GM23248 (cell line): Measurements from ENCODE around the gene CCDC171. TPM values are rescaled to one million over a fixed set of nuclear protein-coding genes. Genes with fewer than 3 reads are reported as not detected.

Source experiments
- DNase-seq: peaks from one replicate; pipeline ENCODE4 v3.0.0-alpha.2; 2015
- H2AFZ ChIP-seq: fragments of 200-600 bp; sonication (generic); 2 replicates; pipeline ENCODE4 v1.6.1; 2016; ENCODE audit warnings: antibody characterized with exemption
- H3F3A ChIP-seq: fragments of 200-600 bp; sonication (generic); 2 replicates; pipeline ENCODE4 v1.6.1; 2016; ENCODE audit warnings: mild to moderate bottlenecking, antibody characterized with exemption, mixed run types; ENCODE audit not compliant: insufficient read depth
- H3K27ac ChIP-seq: fragments of 200-600 bp; sonication (generic); 2 replicates; pipeline ENCODE4 v1.5.1; 2016; ENCODE audit warnings: mild to moderate bottlenecking
- H3K27me3 ChIP-seq: fragments of 200-600 bp; sonication (generic); replicated peaks from 2 replicates; pipeline ENCODE4 v1.6.1; 2016; ENCODE audit warnings: mild to moderate bottlenecking; ENCODE audit not compliant: insufficient read depth
- H3K36me3 ChIP-seq: fragments of 200-600 bp; sonication (generic); 2 replicates; pipeline ENCODE4 v1.6.1; 2016; ENCODE audit warnings: low read depth, mild to moderate bottlenecking
- H3K4me1 ChIP-seq: fragments of 200-600 bp; sonication (generic); 2 replicates; pipeline ENCODE4 v1.6.1; 2016; ENCODE audit warnings: mild to moderate bottlenecking; ENCODE audit not compliant: insufficient read depth
- H3K4me2 ChIP-seq: fragments of 200-600 bp; sonication (generic); one replicate; pipeline ENCODE4 v1.6.1; 2016; ENCODE audit warnings: mild to moderate bottlenecking; ENCODE audit not compliant: unreplicated experiment
- H3K4me3 ChIP-seq: fragments of 200-600 bp; sonication (generic); 2 replicates; pipeline ENCODE4 v1.5.1; 2016; ENCODE audit warnings: mild to moderate bottlenecking
- H3K79me2 ChIP-seq: fragments of 200-600 bp; sonication (generic); 2 replicates; pipeline ENCODE4 v1.6.1; 2016; ENCODE audit warnings: mild to moderate bottlenecking; ENCODE audit not compliant: insufficient read depth
- H3K9ac ChIP-seq: fragments of 200-600 bp; sonication (generic); 2 replicates; pipeline ENCODE4 v1.6.1; 2016; ENCODE audit warnings: mild to moderate bottlenecking
- H3K9me2 ChIP-seq: fragments of 200-600 bp; sonication (generic); 2 replicates; pipeline ENCODE4 v1.6.1; 2016; ENCODE audit warnings: mixed run types, mild to moderate bottlenecking, moderate library complexity; ENCODE audit not compliant: insufficient read depth
- H3K9me3 ChIP-seq: fragments of 200-600 bp; sonication (generic); one replicate; pipeline ENCODE4 v1.6.1; 2017; ENCODE audit warnings: low read depth
- H4K20me1 ChIP-seq: fragments of 200-600 bp; sonication (generic); 2 replicates; pipeline ENCODE4 v1.6.0; 2016; ENCODE audit not compliant: insufficient read depth
- EZH2 ChIP-seq: fragments of 200-600 bp; sonication (generic); IDR thresholded peaks from 2 replicates; pipeline ENCODE4 v1.6.1; 2018; ENCODE audit warnings: antibody characterized with exemption, mild to moderate bottlenecking; ENCODE audit not compliant: insufficient read depth, poor library complexity, severe bottlenecking
- EZH2phosphoT487 ChIP-seq: fragments of 200-600 bp; sonication (generic); IDR thresholded peaks from 2 replicates; pipeline ENCODE4 v1.6.1; 2018; ENCODE audit warnings: antibody characterized with exemption, moderate library complexity, mild to moderate bottlenecking, low read depth; ENCODE audit not compliant: insufficient read depth
- WGBS, 2 experiments: methylation state at CpG; one replicate each; pipeline ENCODE4 v1.1.6; 2015 to 2017; ENCODE audit warnings: low lambda C conversion rate in 2 of 2, low coverage in 1 of 2; ENCODE audit errors: missing lambda C conversion rate in 2 of 2; 5-methylcytosine and 5-hydroxymethylcytosine counted together
- in situ Hi-C: fragments of 300-500 bp; cut with MboI; formaldehyde crosslinking; loops from 2 replicates; pipeline ENCODE4 v1.15.0; 2020
- polyA plus RNA-seq: library from polyadenylated mRNA; unstranded; fragments of >200 nt; fragmentation: Nextera tagmentation; extraction: Ambion mirVana; gene quantifications from 2 replicates; pipeline ENCODE4 v1.2.1, GENCODE V29; 2016
- total RNA-seq: library from RNA; depleted of rRNA; stranded (reverse); fragments of >200 nt; shearing (Covaris generic); gene quantifications from 2 replicates; pipeline ENCODE4 v1.2.3, GENCODE V29; 2014

The CCDC171 gene
- total and polyA plus RNA-seq, 2 experiments from 2014 or later = 0.99 to 3.5 TPM

GRCh38 chr9:16010221-16010620 is 457.4 kb downstream of the CCDC171 start:
- Histone ChIP-seq H4K20me1 (no peaks in the 10 kb centered on the region), H3K27me3 (no peaks in the 10 kb centered on the region), H3F3A (peaks cover 19% of the 10 kb centered on the region), H2AFZ (no peak overlapping the region), H3K36me3 (no peaks in the 10 kb centered on the region), H3K9me2 (no peaks in the 10 kb centered on the region), H3K4me1 (peaks cover 19% of the 10 kb centered on the region), H3K79me2 (no peaks in the 10 kb centered on the region), H3K4me3 (no peak overlapping the region), H3K27ac (no peak overlapping the region), H3K4me2 (no peak overlapping the region), H3K9me3 (no peaks in the 10 kb centered on the region), H3K9ac (no peak overlapping the region)
- DNase-seq = peak; percentile 71
- TF ChIP-seq EZH2phosphoT487 (no peak), EZH2 (no peak)
- in situ Hi-C loops = no loop called here
- WGBS, 2 experiments = 58 to 63% methylated on average over 4 of the region's 4 CpGs

- Histone ChIP-seq H2AFZ (0 out of 2 replicates have a peak overlapping the region, but pooled peaks have one; percentile 12), H3K27ac (peak overlapping the region; percentile 43), H3K36me3 (no peaks in the 10 kb centered on the region), H3F3A (peaks cover 19% of the 10 kb centered on the region), H4K20me1 (no peaks in the 10 kb centered on the region), H3K9me3 (no peaks in the 10 kb centered on the region), H3K9ac (no peak overlapping the region), H3K9me2 (no peaks in the 10 kb centered on the region), H3K4me2 (peak overlapping the region; percentile 28), H3K4me1 (peaks cover 19% of the 10 kb centered on the region), H3K27me3 (no peaks in the 10 kb centered on the region), H3K4me3 (no peak overlapping the region), H3K79me2 (no peaks in the 10 kb centered on the region)
- in situ Hi-C loops = no loop called here
- 78 to 90% methylated on average over 2 of the region's 2 CpGs for WGBS, 2 experiments
- DNase-seq = peak; percentile 76
- TF ChIP-seq EZH2phosphoT487 (no peak), EZH2 (no peak)
These were observed 459.8 kb downstream of the CCDC171 start for GRCh38 chr9:16012621-16013020.

GRCh38 chr9:16013366-16013765 is 460.5 kb downstream of the CCDC171 start:
- DNase-seq = no peak
- Histone ChIP-seq H3K27ac (0 out of 2 replicates have a peak overlapping the region, but pooled peaks have one; percentile 43), H3K4me1 (peaks cover 19% of the 10 kb centered on the region), H3K36me3 (no peaks in the 10 kb centered on the region), H4K20me1 (no peaks in the 10 kb centered on the region), H3K9me3 (no peaks in the 10 kb centered on the region), H3F3A (peaks cover 19% of the 10 kb centered on the region), H3K9ac (no peak overlapping the region), H3K27me3 (no peaks in the 10 kb centered on the region), H3K4me3 (no peak overlapping the region), H3K79me2 (no peaks in the 10 kb centered on the region), H2AFZ (0 out of 2 replicates have a peak overlapping the region, but pooled peaks have one; percentile 12), H3K4me2 (no peak overlapping the region), H3K9me2 (no peaks in the 10 kb centered on the region)
- in situ Hi-C loops = no loop called here
- 76 to 83% methylated on average over 5 of the region's 5 CpGs for WGBS, 2 experiments
- TF ChIP-seq EZH2phosphoT487 = no peak

- no peak overlapping the region for H3K4me2 ChIP-seq
- in situ Hi-C loops = no loop called here
These were observed 461.0 kb downstream of the CCDC171 start for GRCh38 chr9:16013826-16014225.

GRCh38 chr9:16022228-16022627 is 469.4 kb downstream of the CCDC171 start:
- no peaks in the 10 kb centered on the region for H3K9me3 ChIP-seq
- no peak overlapping the region for H3K9ac ChIP-seq
- 93 to 100% methylated on average over 3 of the region's 3 CpGs for WGBS, 2 experiments
- TF ChIP-seq EZH2phosphoT487 (no peak), EZH2 (no peak)
- no peak overlapping the region for H3K27ac ChIP-seq
- no peaks in the 10 kb centered on the region for H3K79me2 ChIP-seq
- no peak overlapping the region for H2AFZ ChIP-seq
- H3K27me3 ChIP-seq = no peaks in the 10 kb centered on the region
- peaks cover 27% of the 10 kb centered on the region for H3K4me1 ChIP-seq
- DNase-seq = no peak
- no peak overlapping the region for H3K4me3 ChIP-seq
- no peaks in the 10 kb centered on the region for H4K20me1 ChIP-seq
- in situ Hi-C loops = no loop called here
- H3K36me3 ChIP-seq = no peaks in the 10 kb centered on the region
- no peak overlapping the region for H3K4me2 ChIP-seq
- peaks cover 16% of the 10 kb centered on the region for H3F3A ChIP-seq
- no peaks in the 10 kb centered on the region for H3K9me2 ChIP-seq

More at GRCh38 chr9:16013826-16014225, 461.0 kb downstream of the CCDC171 start:
- H3K9ac ChIP-seq = no peak overlapping the region
- H3K27me3 ChIP-seq = no peaks in the 10 kb centered on the region
- no peaks in the 10 kb centered on the region for H4K20me1 ChIP-seq
- no peak overlapping the region for H3K27ac ChIP-seq
- TF ChIP-seq EZH2 (no peak), EZH2phosphoT487 (no peak)
- H3K79me2 ChIP-seq = no peaks in the 10 kb centered on the region
- 94 to 100% methylated on average over 1 of the region's 1 CpG for WGBS, 2 experiments
- no peaks in the 10 kb centered on the region for H3K9me2 ChIP-seq
- no peaks in the 10 kb centered on the region for H3K36me3 ChIP-seq
- H3K4me3 ChIP-seq = no peak overlapping the region
- H3K9me3 ChIP-seq = no peaks in the 10 kb centered on the region
- peaks cover 19% of the 10 kb centered on the region for H3K4me1 ChIP-seq
- H3F3A ChIP-seq = peaks cover 19% of the 10 kb centered on the region
- DNase-seq = no peak
- H2AFZ ChIP-seq = no peak overlapping the region
